HFF-Myc (cell line): ENCODE results near the gene RSF1.
A peak's percentile ranks its signal among the peaks of the same experiment; 100 is the strongest.
"Not testable (repeated sequence)": the region's sequence is repeated elsewhere in the genome, so short reads cannot be mapped to it uniquely, and the experiment has no call there.

Experiments used
- DNase-seq: peaks from one replicate; pipeline ENCODE4 v3.0.0-alpha.2; 2011; ENCODE audit warnings: low read depth; ENCODE audit errors: extremely low read depth
- H3K4me3 ChIP-seq: replicated peaks from 2 replicates; pipeline ENCODE4 v1.5.1; 2011; ENCODE audit warnings: low read depth, mild to moderate bottlenecking, control low read depth, low read length
- TF ChIP-seq, protein P1 (sequence below): IDR thresholded peaks from 2 replicates; pipeline ENCODE4 v1.5.1; 2012; ENCODE audit warnings: mild to moderate bottlenecking, low read depth, low read length, control low read depth; ENCODE audit errors: missing control alignments

Gene RSF1

DNA sequence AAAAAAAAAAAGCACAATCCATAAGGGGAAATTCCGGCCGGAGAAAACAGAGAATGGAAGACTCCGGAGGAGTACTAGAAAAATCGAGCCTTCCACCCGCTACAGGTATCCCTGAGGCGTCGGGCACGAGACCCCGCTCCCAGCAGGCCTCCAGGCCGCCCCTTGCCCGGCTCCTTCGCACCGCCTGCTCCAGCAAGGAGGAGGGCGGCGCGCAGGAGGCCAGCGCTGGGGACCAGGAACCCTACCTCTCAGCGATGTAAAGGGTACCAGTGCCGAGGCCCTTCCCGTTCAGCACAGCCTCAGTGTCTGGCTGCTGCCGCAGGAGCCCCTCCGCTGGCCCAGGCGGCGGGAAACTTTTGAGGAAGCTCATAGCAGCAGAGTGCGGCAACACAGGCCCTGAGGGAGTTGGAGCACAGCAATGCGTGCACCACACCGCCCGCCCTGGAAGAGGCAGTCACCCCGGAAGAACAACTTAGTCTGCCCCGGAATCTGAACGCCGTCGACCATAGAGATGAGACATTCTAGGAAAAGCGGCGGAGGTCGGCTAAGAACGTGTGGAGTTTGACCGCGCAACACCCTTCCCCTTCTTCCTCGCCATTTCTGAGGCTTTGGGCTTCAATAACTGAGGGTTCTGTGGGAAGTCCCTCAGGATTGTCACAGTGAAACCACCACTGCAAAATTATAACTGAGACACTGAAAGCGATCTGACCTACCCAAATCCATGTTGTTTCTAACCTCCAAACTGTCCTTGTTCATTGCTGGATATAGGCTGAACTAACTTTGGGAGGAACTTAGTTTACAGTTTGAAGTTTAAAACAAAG, 183.0 kb downstream of the RSF1 start, which contains the start of gene CLNS1A:
Gene CLNS1A (minus strand): TSS at position 450 of the 821 bp plus-strand sequence. CDS start 80 bp downstream, at position 370.
- TF ChIP-seq, protein P1, sequence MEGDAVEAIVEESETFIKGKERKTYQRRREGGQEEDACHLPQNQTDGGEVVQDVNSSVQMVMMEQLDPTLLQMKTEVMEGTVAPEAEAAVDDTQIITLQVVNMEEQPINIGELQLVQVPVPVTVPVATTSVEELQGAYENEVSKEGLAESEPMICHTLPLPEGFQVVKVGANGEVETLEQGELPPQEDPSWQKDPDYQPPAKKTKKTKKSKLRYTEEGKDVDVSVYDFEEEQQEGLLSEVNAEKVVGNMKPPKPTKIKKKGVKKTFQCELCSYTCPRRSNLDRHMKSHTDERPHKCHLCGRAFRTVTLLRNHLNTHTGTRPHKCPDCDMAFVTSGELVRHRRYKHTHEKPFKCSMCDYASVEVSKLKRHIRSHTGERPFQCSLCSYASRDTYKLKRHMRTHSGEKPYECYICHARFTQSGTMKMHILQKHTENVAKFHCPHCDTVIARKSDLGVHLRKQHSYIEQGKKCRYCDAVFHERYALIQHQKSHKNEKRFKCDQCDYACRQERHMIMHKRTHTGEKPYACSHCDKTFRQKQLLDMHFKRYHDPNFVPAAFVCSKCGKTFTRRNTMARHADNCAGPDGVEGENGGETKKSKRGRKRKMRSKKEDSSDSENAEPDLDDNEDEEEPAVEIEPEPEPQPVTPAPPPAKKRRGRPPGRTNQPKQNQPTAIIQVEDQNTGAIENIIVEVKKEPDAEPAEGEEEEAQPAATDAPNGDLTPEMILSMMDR: no peak
- DNase-seq: peak; percentile 78
- H3K4me3 ChIP-seq: peak within 1 kb of the TSS; percentile 90

DNA sequence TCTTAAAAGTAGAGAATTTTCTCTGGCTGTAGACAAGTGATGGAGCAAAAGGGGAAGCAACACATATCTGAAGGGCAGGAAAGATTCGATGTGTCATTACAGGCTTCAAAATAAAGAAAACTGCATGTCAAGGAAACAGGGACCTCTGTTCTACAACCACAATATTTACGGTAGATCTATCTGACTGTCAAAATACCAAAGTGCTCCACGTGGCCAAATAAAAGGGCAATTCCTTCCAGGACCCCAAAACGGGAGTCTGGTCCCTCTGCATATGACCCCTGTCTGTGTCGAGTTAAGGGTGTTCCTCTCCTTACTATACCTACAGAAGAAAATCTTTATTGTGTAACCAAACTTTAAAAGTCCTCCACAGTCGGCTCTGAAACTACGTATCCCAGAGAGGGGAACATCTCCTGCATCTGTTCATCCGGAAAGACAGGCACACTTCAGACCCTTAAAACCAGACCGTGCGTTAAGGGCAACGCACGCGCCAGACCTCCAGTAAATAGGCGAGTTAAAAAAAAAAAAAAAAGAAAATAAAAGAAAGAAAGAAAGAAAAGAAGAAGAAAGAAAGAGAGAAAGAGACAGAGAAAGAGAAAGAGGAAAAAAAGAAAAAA, 183.7 kb downstream of the RSF1 start:
- DNase-seq: no peak
- TF ChIP-seq, protein P1: no peak

DNA sequence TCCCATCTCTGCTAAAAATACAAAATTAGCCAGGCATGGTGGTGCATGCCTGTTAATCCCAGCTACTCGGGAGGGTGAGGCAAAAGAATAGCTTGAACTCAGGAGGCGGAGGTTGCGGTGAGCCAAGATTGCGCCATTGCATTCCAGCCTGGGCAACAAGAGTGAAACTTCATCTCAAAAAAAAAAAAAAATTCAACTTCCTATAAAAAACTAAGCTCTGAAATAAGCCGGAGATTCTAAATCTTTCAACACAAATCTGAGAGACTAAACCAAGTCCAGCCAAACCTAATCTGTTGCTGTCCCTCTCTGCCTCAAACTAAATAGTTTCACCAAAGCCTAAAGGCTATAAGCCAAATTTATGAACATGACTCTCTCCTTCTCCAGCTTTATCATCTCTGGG, 186.6 kb downstream of the RSF1 start:
- not testable (repeated sequence) for H3K4me3 ChIP-seq, DNase-seq

More for the DNA sequence above, 183.7 kb downstream of the RSF1 start:
- peak overlapping the region; percentile 90 for H3K4me3 ChIP-seq

DNA sequence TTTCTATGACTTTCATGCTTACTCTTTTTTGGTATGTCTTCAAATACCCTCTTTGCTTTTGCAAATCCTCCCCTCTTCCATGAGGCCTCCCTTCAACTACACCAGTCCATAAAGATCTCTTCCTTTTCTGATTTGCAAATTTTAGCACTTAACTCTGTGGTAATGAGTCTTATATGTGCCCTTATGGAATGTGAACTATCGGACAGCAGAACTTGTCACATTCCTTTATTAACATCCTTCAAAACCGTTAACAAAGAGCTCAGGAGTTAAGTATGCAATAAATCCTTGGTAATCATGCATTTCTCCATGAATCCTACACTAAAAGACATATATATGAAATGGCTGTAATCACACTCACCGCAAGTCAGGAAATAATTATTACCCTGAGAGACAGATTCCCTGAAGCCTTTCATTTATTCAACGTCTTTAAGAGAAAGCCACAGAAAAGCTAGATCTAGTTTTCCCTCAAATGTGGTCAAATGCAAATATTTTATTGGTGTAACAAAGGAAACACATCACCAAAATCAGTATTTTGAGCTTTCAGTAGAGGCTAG, 190.3 kb downstream of the RSF1 start:
- no peak for DNase-seq
- H3K4me3 ChIP-seq: no peak overlapping the region
- TF ChIP-seq, protein P1: no peak

DNA sequence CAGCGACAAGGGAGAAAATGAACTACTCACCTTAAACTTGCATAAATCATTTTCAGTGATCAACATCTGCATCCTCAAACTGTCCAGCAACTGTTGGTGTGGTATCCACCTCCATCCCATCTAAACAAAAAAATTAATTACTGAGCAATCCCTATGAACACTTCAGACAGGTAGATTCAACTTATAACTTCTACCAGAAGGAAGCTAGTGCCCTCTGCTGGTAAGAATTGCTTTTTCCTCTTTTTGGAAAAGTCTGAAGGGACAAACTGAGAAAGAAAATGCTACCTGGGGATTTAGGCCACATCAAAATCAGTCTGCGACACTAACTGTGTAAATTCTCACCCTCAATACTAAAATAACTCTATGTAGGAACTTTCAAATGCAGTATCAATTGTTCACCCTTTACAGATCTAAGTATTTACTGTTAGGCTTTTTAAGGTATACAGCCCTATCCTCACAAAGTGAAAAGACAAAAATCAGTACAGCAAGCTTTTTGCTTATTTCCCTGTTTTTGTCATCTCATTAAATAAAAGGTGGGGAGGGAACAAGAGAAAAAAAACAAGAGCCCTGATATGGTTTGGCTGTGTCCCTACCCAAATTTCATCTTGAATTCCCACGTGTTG, 200.8 kb downstream of the RSF1 start:
- TF ChIP-seq, protein P1: peak; percentile 66
- H3K4me3 ChIP-seq: no peak overlapping the region
- no peak for DNase-seq

DNA sequence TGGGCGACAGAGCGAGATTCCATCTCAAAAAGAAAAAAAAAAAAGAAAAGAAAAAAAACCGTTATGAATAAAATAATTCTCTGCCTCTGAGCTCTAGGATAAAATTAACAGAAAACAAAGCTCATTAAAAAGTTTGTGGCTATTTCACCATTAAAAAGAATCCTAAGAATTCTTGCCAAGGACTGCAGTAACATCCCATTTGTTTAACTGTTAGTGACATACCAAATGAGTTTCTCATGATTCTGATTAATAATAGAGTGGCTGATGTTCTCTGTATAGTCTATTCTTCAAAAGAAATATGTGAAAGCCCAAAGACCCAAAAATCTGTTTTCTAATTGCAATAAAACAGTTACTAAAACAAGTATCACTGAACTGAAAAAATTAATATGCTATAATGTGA, 202.6 kb downstream of the RSF1 start:
- TF ChIP-seq, protein P1: no peak
- no peak for DNase-seq
- no peak overlapping the region for H3K4me3 ChIP-seq

DNA sequence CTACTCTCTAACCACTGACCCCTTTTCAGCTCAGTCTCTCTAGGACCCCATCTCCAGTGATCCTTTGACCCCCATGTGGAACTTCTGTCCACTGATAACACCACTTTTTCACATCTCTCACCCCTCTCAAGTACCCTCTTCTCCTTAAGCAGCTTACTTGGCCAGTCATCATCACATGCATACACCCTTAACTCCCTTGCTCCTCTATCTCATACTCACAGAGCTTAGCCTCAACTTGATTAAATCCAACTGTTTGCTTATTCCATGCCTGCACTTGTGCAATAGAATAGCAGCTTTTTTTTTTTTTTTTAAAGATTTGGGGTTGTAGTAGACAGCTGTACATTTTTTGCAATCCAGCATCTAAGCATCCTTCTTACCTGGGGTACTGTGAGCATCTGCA, 208.6 kb downstream of the RSF1 start:
- no peak for DNase-seq
- TF ChIP-seq, protein P1: no peak
- no peak overlapping the region for H3K4me3 ChIP-seq
